GM18519 (cell line): ENCODE data around the gene LAMP2.
"Not testable (repeated sequence)": the region's sequence is repeated elsewhere in the genome, so short reads cannot be mapped to it uniquely, and the experiment has no call there.

Source experiments
- ATAC-seq: cut with Tn5 transposase; IDR thresholded peaks from one replicate; pipeline ENCODE4 v1.9.1; 2021; ENCODE audit warnings: mild to moderate bottlenecking, moderate library complexity; ENCODE audit not compliant: unreplicated experiment, low FRiP score

LAMP2 gene

GRCh38 chrX:120468825-120469525 is at the start of gene LAMP2:
LAMP2 (minus strand) TSS chrX:120469296; CDS start chrX:120469169, 127 bp downstream.
- ATAC-seq = peak; percentile 95

GRCh38 chrX:120517936-120518335 is 48.8 kb upstream of the LAMP2 start:
- no peak for ATAC-seq

GRCh38 chrX:120514236-120514635 is 45.1 kb upstream of the LAMP2 start:
- no peak for ATAC-seq

GRCh38 chrX:120512627-120513026 is 43.5 kb upstream of the LAMP2 start:
- no peak for ATAC-seq

- no peak for ATAC-seq
Measured at GRCh38 chrX:120512222-120512621, 43.1 kb upstream of the LAMP2 start.

GRCh38 chrX:120504569-120504968 is 35.5 kb upstream of the LAMP2 start:
- ATAC-seq = no peak

GRCh38 chrX:120499301-120500072 is 30.4 kb upstream of the LAMP2 start:
- ATAC-seq = no peak

- ATAC-seq = not testable (repeated sequence)
Measured at GRCh38 chrX:120490119-120490518, 21.0 kb upstream of the LAMP2 start.

- ATAC-seq = no peak
Measured at GRCh38 chrX:120486786-120487185, 17.7 kb upstream of the LAMP2 start.

- peak; percentile 56 for ATAC-seq
Measured at GRCh38 chrX:120485638-120486520, 16.8 kb upstream of the LAMP2 start.

- ATAC-seq = no peak
Measured at GRCh38 chrX:120485315-120485637, 16.2 kb upstream of the LAMP2 start.

- no peak for ATAC-seq
Measured at GRCh38 chrX:120477453-120477852, 8.4 kb upstream of the LAMP2 start.

GRCh38 chrX:120476714-120477113 is 7.6 kb upstream of the LAMP2 start:
- ATAC-seq = no peak

GRCh38 chrX:120475447-120475846 is 6.4 kb upstream of the LAMP2 start:
- not testable (repeated sequence) for ATAC-seq

GRCh38 chrX:120474085-120474484 is 5.0 kb upstream of the LAMP2 start:
- no peak for ATAC-seq

GRCh38 chrX:120469657-120470056 is 561 bp upstream of the LAMP2 start:
- not testable (repeated sequence) for ATAC-seq

- ATAC-seq = no peak
Measured at GRCh38 chrX:120468479-120468824, 644 bp downstream of the LAMP2 start.

- no peak for ATAC-seq
Measured at GRCh38 chrX:120468071-120468470, 1.0 kb downstream of the LAMP2 start.

GRCh38 chrX:120464411-120464810 is 4.7 kb downstream of the LAMP2 start:
- ATAC-seq = no peak

- ATAC-seq = no peak
Measured at GRCh38 chrX:120463241-120463640, 5.9 kb downstream of the LAMP2 start.

GRCh38 chrX:120462370-120462769 is 6.7 kb downstream of the LAMP2 start:
- no peak for ATAC-seq
